Naive thymus-derived CD8-positive, alpha-beta T cell (primary cell): ENCODE results near the gene GAGE12G. TPM values are rescaled to one million over a fixed set of nuclear protein-coding genes. Genes with fewer than 3 reads are reported as not detected.

Experiments
- ATAC-seq, 2 donors: fragments of 150-1000 bp; cut with Tn5 transposase in 1 of 2; sonication (Bioruptor Pico), chemical (Tn5 transposase) in 1 of 2; 1 replicate in 1 of 2; 2 replicates in 1 of 2; pipeline ENCODE4 v1.10.0; 2021; ENCODE audit warnings: mild to moderate bottlenecking in 2 of 2, moderate library complexity in 2 of 2
- POLR2A ChIA-PET: fragments of 350-600 bp; sonication (Branson Sonifier 250); formaldehyde crosslinking; loops from one replicate; lab custom pipeline; 2021; ENCODE audit warnings: antibody characterized with exemption; lab: Charles Lee
- DNase-seq, 10 donors: peaks; one replicate each; pipeline versions ENCODE4 v3.0.0 to v3.0.0-alpha.2; 2020 to 2022
- H3K27ac Mint-ChIP-seq, 10 donors: one replicate each; pipeline ENCODE4 v1.8.0; 2020 to 2022; ENCODE audit warnings: mild to moderate bottlenecking in 10 of 10, mixed read lengths in 10 of 10, moderate library complexity in 4 of 10, inconsistent platforms in 1 of 10
- H3K27me3 Mint-ChIP-seq, 5 donors: one replicate each; pipeline ENCODE4 v1.8.0; 2021 to 2022; ENCODE audit warnings: mixed read lengths in 5 of 5
- H3K36me3 Mint-ChIP-seq, 3 donors: one replicate each; pipeline ENCODE4 v1.8.0; 2020 to 2022; ENCODE audit warnings: mixed read lengths in 3 of 3, mild to moderate bottlenecking in 2 of 3, inconsistent platforms in 1 of 3
- H3K4me1 Mint-ChIP-seq, 4 donors: one replicate each; pipeline ENCODE4 v1.8.0; 2021 to 2022; ENCODE audit warnings: mixed read lengths in 4 of 4
- H3K4me3 Mint-ChIP-seq, 10 donors: one replicate each; pipeline ENCODE4 v1.8.0; 2020 to 2022; ENCODE audit warnings: mild to moderate bottlenecking in 10 of 10, mixed read lengths in 10 of 10, moderate library complexity in 6 of 10, inconsistent platforms in 1 of 10
- H3K9me3 Mint-ChIP-seq, 9 donors: one replicate each; pipeline ENCODE4 v1.8.0; 2020 to 2022; ENCODE audit warnings: mixed read lengths in 9 of 9, mild to moderate bottlenecking in 3 of 9, inconsistent platforms in 1 of 9, moderate library complexity in 1 of 9
- polyA plus RNA-seq, 3 donors: library from polyadenylated mRNA; unstranded; fragments of 300-500 nt; fragmentation: Illumina TruSeq; gene quantifications; one replicate each; pipeline ENCODE4 v1.2.3, GENCODE V29; 2021
- total RNA-seq, 8 experiments: library from RNA in 2 of 8; stranded (reverse) in 2 of 8; gene quantifications; one replicate each; pipeline ENCODE4 v1.2.3 and lab custom pipeline; 2021 to 2026

The GAGE12G gene
- total and polyA plus RNA-seq, 5 experiments from 2014 or later: not detected

DNA sequence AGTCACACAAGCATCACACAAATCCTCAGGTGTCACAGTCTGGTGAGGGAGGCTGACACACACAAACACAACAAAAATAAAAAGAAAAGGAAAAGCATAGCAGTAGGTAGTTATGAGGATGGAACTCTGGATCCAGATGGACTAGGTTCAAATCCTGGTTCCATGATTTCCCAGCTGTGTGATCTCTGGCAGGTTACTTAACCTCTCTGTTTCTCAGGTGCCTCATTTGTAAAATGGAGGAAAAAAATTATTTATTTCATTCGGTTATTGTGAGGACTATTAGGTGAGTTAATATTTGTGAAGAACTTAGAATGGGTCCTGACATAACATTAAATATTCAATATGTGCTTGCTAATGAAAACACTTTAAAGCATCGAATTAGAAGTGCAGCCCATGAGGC, 48.4 kb downstream of the GAGE12G start:
- ATAC-seq (no peak), DNase-seq (no peak)
- no peak overlapping the region for H3K4me3 Mint-ChIP-seq
- peaks cover 0 to 4% (median 0%) of the 10 kb centered on the region in 9 donors for H3K9me3 Mint-ChIP-seq
- H3K36me3 Mint-ChIP-seq: peaks cover 0 to 1% (median 0%) of the 10 kb centered on the region in 3 donors
- H3K4me1 Mint-ChIP-seq: no peaks in the 10 kb centered on the region
- POLR2A ChIA-PET: no interaction called here
- H3K27me3 Mint-ChIP-seq: peaks cover 0 to 1% (median 0%) of the 10 kb centered on the region in 5 donors
- no peak overlapping the region for H3K27ac Mint-ChIP-seq

Other genes with a start within 250 kb of the GAGE12G start
- gene GAGE12J, start 248.4 kb upstream of the GAGE12G start, total RNA-seq: not detected
- not detected for gene GAGE12J, start 248.4 kb upstream of the GAGE12G start, polyA plus RNA-seq
- not detected for gene GAGE13, start 238.8 kb upstream of the GAGE12G start, total RNA-seq
- not detected for gene GAGE13, start 238.8 kb upstream of the GAGE12G start, polyA plus RNA-seq
- gene GAGE12C, start 38.2 kb upstream of the GAGE12G start, total RNA-seq: not detected
- gene GAGE12C, start 38.2 kb upstream of the GAGE12G start, polyA plus RNA-seq: not detected
- not detected for gene GAGE12D, start 28.7 kb upstream of the GAGE12G start, total RNA-seq
- gene GAGE12D, start 28.7 kb upstream of the GAGE12G start, polyA plus RNA-seq: not detected
- gene GAGE12E, start 19.1 kb upstream of the GAGE12G start, total RNA-seq: not detected
- gene GAGE12E, start 19.1 kb upstream of the GAGE12G start, polyA plus RNA-seq: not detected
- not detected for gene GAGE12F, start 9.6 kb upstream of the GAGE12G start, total RNA-seq
- not detected for gene GAGE12F, start 9.6 kb upstream of the GAGE12G start, polyA plus RNA-seq
- not detected for gene GAGE12H, start 9.5 kb downstream of the GAGE12G start, total RNA-seq
- gene GAGE12H, start 9.5 kb downstream of the GAGE12G start, polyA plus RNA-seq: not detected
- not detected for gene GAGE2A, start 19.1 kb downstream of the GAGE12G start, total RNA-seq
- not detected for gene GAGE2A, start 19.1 kb downstream of the GAGE12G start, polyA plus RNA-seq
- gene GAGE1, start 28.6 kb downstream of the GAGE12G start, total RNA-seq: not detected
- not detected for gene GAGE1, start 28.6 kb downstream of the GAGE12G start, polyA plus RNA-seq
- gene PAGE1, start 125.6 kb downstream of the GAGE12G start, total RNA-seq: not detected
- gene PAGE1, start 125.6 kb downstream of the GAGE12G start, polyA plus RNA-seq: not detected